DOHH2 (cell line): Measurements from ENCODE around the gene GJA1.

Source experiments
- H3F3A ChIP-seq: fragments of 200-600 bp; sonication (generic), shearing (Covaris generic); 2 replicates; pipeline ENCODE4 v1.6.0; 2016; ENCODE audit warnings: antibody characterized with exemption, mild to moderate bottlenecking; ENCODE audit not compliant: control insufficient read depth, insufficient read depth
- H3K27ac ChIP-seq: fragments of 200-600 bp; sonication (generic); 2 replicates; pipeline ENCODE4 v1.5.1; 2014; ENCODE audit warnings: low read depth, mild to moderate bottlenecking, low read length, moderate library complexity
- H3K27me3 ChIP-seq: fragments of 200-600 bp; sonication (generic); 2 replicates; pipeline ENCODE4 v1.6.1; 2014; ENCODE audit warnings: mild to moderate bottlenecking, low read length, mixed read lengths; ENCODE audit not compliant: control insufficient read depth
- H3K36me3 ChIP-seq: fragments of 200-600 bp; sonication (generic); 2 replicates; pipeline ENCODE4 v1.6.1; 2014; ENCODE audit warnings: mild to moderate bottlenecking, low read length, moderate library complexity, mixed read lengths; ENCODE audit not compliant: control insufficient read depth
- H3K4me1 ChIP-seq: fragments of 200-600 bp; sonication (generic); 2 replicates; pipeline ENCODE4 v1.6.1; 2014; ENCODE audit warnings: mild to moderate bottlenecking, low read length, mixed read lengths; ENCODE audit not compliant: control insufficient read depth
- H3K4me2 ChIP-seq: fragments of 200-600 bp; sonication (generic); 2 replicates; pipeline ENCODE4 v1.6.0; 2014; ENCODE audit warnings: mild to moderate bottlenecking, low read length, moderate library complexity
- H3K4me3 ChIP-seq: fragments of 200-600 bp; sonication (generic); 2 replicates; pipeline ENCODE4 v1.5.1; 2014; ENCODE audit warnings: mild to moderate bottlenecking, low read length, mixed read lengths
- H3K79me2 ChIP-seq: fragments of 200-600 bp; sonication (generic); 2 replicates; pipeline ENCODE4 v1.6.1; 2014; ENCODE audit warnings: mild to moderate bottlenecking, low read length, mixed read lengths; ENCODE audit not compliant: control insufficient read depth
- H3K9me2 ChIP-seq: fragments of 200-600 bp; sonication (generic); replicated peaks from 2 replicates; pipeline ENCODE4 v1.6.1; 2014; ENCODE audit warnings: mild to moderate bottlenecking, low read length, mixed read lengths; ENCODE audit not compliant: control insufficient read depth
- H3K9me3 ChIP-seq: fragments of 200-600 bp; sonication (generic); 2 replicates; pipeline ENCODE4 v1.6.1; 2014; ENCODE audit warnings: antibody characterized with exemption, low read length, mixed read lengths; ENCODE audit not compliant: control insufficient read depth, insufficient read depth
- H4K20me1 ChIP-seq: fragments of 200-600 bp; sonication (generic); 2 replicates; pipeline ENCODE4 v1.6.0; 2014; ENCODE audit warnings: low read depth, mild to moderate bottlenecking, antibody characterized with exemption, low read length, moderate library complexity; ENCODE audit not compliant: control insufficient read depth, insufficient read depth
- EZH2phosphoT487 ChIP-seq: fragments of 200-600 bp; sonication (generic); IDR thresholded peaks from 2 replicates; pipeline ENCODE4 v1.6.1; 2017; ENCODE audit warnings: borderline replicate concordance, mild to moderate bottlenecking, antibody characterized with exemption, low read length, moderate library complexity, mixed read lengths
- TF ChIP-seq, protein P1 (sequence below): fragments of 200-600 bp; sonication (generic); IDR thresholded peaks from one replicate; pipeline ENCODE4 v1.5.1; 2014; ENCODE audit warnings: antibody characterized with exemption, mild to moderate bottlenecking, low read depth, low read length; ENCODE audit not compliant: poor library complexity, severe bottlenecking

The GJA1 gene

DNA sequence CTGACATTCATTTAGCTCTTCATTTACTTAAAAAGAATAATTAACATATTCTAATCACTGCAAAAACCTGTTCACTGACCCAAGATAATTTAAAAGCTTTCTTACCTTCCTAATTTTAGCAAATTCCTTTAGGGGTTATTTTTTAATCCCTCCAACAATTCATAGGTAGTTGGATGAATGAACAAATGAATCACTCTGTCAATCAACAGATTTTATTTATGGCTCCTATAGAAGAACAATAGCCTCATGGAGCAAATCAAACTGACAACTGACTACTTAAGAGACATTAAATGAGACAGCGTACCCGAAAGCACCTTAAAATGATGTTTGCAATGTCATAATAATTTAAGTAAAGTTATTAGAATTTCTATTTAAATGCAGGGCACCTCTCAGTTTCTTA is 31.5 kb upstream of the GJA1 start:
- Histone ChIP-seq H3K4me2 (no peak overlapping the region), H3K36me3 (no peaks in the 10 kb centered on the region), H3K9me2 (no peaks in the 10 kb centered on the region), H4K20me1 (no peaks in the 10 kb centered on the region), H3K4me3 (no peak overlapping the region), H3K9me3 (no peaks in the 10 kb centered on the region), H3K79me2 (no peaks in the 10 kb centered on the region), H3K27ac (no peak overlapping the region), H3K27me3 (no peaks in the 10 kb centered on the region), H3F3A (no peaks in the 10 kb centered on the region), H3K4me1 (no peaks in the 10 kb centered on the region)
- no peak for TF ChIP-seq EZH2phosphoT487
- TF ChIP-seq, protein P1, sequence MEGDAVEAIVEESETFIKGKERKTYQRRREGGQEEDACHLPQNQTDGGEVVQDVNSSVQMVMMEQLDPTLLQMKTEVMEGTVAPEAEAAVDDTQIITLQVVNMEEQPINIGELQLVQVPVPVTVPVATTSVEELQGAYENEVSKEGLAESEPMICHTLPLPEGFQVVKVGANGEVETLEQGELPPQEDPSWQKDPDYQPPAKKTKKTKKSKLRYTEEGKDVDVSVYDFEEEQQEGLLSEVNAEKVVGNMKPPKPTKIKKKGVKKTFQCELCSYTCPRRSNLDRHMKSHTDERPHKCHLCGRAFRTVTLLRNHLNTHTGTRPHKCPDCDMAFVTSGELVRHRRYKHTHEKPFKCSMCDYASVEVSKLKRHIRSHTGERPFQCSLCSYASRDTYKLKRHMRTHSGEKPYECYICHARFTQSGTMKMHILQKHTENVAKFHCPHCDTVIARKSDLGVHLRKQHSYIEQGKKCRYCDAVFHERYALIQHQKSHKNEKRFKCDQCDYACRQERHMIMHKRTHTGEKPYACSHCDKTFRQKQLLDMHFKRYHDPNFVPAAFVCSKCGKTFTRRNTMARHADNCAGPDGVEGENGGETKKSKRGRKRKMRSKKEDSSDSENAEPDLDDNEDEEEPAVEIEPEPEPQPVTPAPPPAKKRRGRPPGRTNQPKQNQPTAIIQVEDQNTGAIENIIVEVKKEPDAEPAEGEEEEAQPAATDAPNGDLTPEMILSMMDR: no peak

GRCh38 chr6:121405306-121405705 is 30.1 kb upstream of the GJA1 start:
- Histone ChIP-seq H3K27ac (no peak overlapping the region), H3F3A (no peaks in the 10 kb centered on the region), H3K4me3 (no peak overlapping the region), H3K9me3 (no peaks in the 10 kb centered on the region), H3K27me3 (no peaks in the 10 kb centered on the region), H3K79me2 (no peaks in the 10 kb centered on the region), H3K4me1 (no peaks in the 10 kb centered on the region), H4K20me1 (no peaks in the 10 kb centered on the region), H3K4me2 (no peak overlapping the region), H3K9me2 (no peaks in the 10 kb centered on the region), H3K36me3 (no peaks in the 10 kb centered on the region)
- TF ChIP-seq EZH2phosphoT487: no peak
- TF ChIP-seq, protein P1: no peak

GRCh38 chr6:121408321-121408720 is 27.1 kb upstream of the GJA1 start:
- Histone ChIP-seq H3K4me3 (no peak overlapping the region), H3K4me1 (no peaks in the 10 kb centered on the region), H3K79me2 (no peaks in the 10 kb centered on the region), H3K27ac (no peak overlapping the region), H4K20me1 (no peaks in the 10 kb centered on the region), H3K36me3 (no peaks in the 10 kb centered on the region), H3K27me3 (no peaks in the 10 kb centered on the region), H3K4me2 (no peak overlapping the region), H3F3A (no peaks in the 10 kb centered on the region), H3K9me2 (no peaks in the 10 kb centered on the region), H3K9me3 (no peaks in the 10 kb centered on the region)
- TF ChIP-seq, protein P1: no peak
- no peak for TF ChIP-seq EZH2phosphoT487

DNA sequence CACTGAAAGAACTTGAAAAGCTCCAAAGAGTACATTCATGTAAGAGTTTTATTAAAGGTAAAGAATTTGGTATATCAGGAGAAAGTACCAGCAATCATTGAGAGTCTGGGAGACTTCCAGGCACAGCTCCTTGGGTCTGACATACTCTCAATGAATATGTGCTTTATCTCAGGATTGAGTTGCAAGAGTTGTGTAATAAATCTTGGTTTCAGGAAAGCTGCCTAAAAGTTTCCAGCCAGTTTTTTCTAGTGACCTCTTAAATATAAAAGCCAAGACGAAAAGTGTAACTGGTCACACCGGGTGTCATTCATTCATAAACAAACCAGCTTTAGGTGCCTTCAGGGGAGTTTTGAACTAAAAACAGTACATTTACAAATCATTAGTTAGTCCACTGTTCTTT is 21.6 kb upstream of the GJA1 start:
- Histone ChIP-seq H3K9me2 (no peaks in the 10 kb centered on the region), H3K27me3 (no peaks in the 10 kb centered on the region), H3K79me2 (no peaks in the 10 kb centered on the region), H3F3A (no peaks in the 10 kb centered on the region), H3K4me3 (no peak overlapping the region), H4K20me1 (no peaks in the 10 kb centered on the region), H3K4me1 (no peaks in the 10 kb centered on the region), H3K36me3 (no peaks in the 10 kb centered on the region), H3K4me2 (no peak overlapping the region), H3K9me3 (no peaks in the 10 kb centered on the region), H3K27ac (no peak overlapping the region)
- TF ChIP-seq EZH2phosphoT487: no peak
- TF ChIP-seq, protein P1: no peak
